Gastroesophageal sphincter (tissue), 4 donors: ENCODE results near the gene CTAG1A. TPM values are rescaled to one million over a fixed set of nuclear protein-coding genes. Genes with fewer than 3 reads are reported as not detected.

Experiments used
- ATAC-seq: fragments of 150-250 bp; one replicate; pipeline ENCODE4 v1.9.1; 2016; ENCODE audit warnings: mild to moderate bottlenecking, moderate library complexity
- H3K27ac ChIP-seq, 4 donors: fragments of 200-600 bp; sonication (generic) in 3 of 4; 1 replicate in 3 of 4; 2 replicates in 1 of 4; pipeline ENCODE4 v1.5.1; 2016 to 2019
- H3K27me3 ChIP-seq: fragments of 200-600 bp; sonication (generic); one replicate; pipeline ENCODE4 v1.5.1; 2019
- H3K36me3 ChIP-seq, 2 donors: fragments of 200-600 bp; sonication (generic); one replicate each; pipeline ENCODE4 v1.5.1; 2019; ENCODE audit warnings: control low read depth in 1 of 2
- H3K4me1 ChIP-seq, 3 donors: fragments of 200-600 bp; sonication (generic); 1 replicate in 2 of 3; 2 replicates in 1 of 3; pipeline ENCODE4 v1.5.1; 2016 to 2019; ENCODE audit warnings: control low read depth in 2 of 3
- H3K4me3 ChIP-seq, 2 donors: fragments of 200-600 bp; sonication (generic); one replicate each; pipeline ENCODE4 v1.5.1; 2019; ENCODE audit warnings: mild to moderate bottlenecking in 1 of 2, moderate library complexity in 1 of 2
- H3K9me3 ChIP-seq, 3 donors: fragments of 200-600 bp; sonication (generic); one replicate each; pipeline ENCODE4 v1.5.1; 2017 to 2019; ENCODE audit warnings: control low read depth in 2 of 3
- CTCF ChIP-seq, 4 experiments: fragments of 200-600 bp in 2 of 4; fragments of 450-650 bp in 2 of 4; sonication (generic) in 1 of 4; IDR thresholded peaks; one replicate each; pipeline ENCODE4 v1.5.1; 2017 to 2019; ENCODE audit warnings: antibody characterized with exemption in 4 of 4, mild to moderate bottlenecking in 2 of 4, moderate library complexity in 2 of 4
- EP300 ChIP-seq: sonication (generic); formaldehyde crosslinking; IDR thresholded peaks from one replicate; pipeline ENCODE4 v1.6.1; 2017; ENCODE audit warnings: antibody characterized with exemption, mild to moderate bottlenecking
- POLR2A ChIP-seq, 2 donors: fragments of 450-650 bp; IDR thresholded peaks; one replicate each; pipeline ENCODE4 v1.6.1; 2017; ENCODE audit warnings: antibody characterized with exemption in 2 of 2, mild to moderate bottlenecking in 2 of 2, moderate library complexity in 1 of 2
- POLR2AphosphoS5 ChIP-seq: sonication (generic); formaldehyde crosslinking; IDR thresholded peaks from one replicate; pipeline ENCODE4 v1.6.1; 2017; ENCODE audit warnings: antibody characterized with exemption
- WGBS, 2 donors: methylation state at CpG; one replicate each; pipeline ENCODE4 v1.1.5; 2018; ENCODE audit warnings: low coverage in 1 of 2; 5-methylcytosine and 5-hydroxymethylcytosine counted together
- total RNA-seq, 4 donors: library from RNA; depleted of rRNA; stranded (reverse); fragments of >200 nt; gene quantifications; one replicate each; pipeline ENCODE4 v1.1.0, GENCODE V29; 2016

The CTAG1A gene
- total RNA-seq, 4 donors from 2014 or later: not detected

DNA sequence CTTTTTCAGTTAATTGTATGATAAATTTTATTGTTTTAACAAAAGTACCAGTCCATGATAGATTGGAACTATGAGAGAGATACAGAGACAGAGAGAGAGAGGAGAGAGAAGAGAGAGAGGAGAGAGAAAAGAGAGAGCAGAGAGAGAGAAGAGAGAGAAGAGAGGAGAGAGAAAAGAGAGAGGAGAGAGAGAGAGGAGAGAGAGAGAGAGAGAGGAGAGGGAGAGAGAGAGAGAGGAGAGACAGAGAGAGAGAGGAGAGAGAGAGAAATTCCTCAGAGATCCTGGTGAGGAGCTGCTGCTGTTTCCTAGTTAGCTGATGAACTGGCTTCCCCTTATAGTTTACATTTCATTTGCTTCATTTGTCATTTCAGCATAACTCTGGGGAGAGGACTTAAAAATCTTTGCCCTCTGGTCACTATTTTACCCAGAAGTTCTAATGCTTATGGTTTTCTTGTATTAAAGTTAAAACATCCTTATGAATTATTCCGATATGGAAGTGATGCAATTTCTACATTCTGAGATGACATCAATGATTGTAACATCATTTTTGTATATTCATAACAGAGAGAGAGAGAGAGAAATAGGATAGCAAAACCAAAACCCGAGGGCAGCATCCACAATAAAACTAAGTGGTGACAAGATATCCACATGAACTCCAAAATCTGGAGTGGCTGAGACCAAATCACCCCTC, 10.8 kb downstream of the CTAG1A start:
- no peaks in the 10 kb centered on the region for H3K27me3 ChIP-seq
- H3K4me1 ChIP-seq: no peaks in the 10 kb centered on the region
- H3K36me3 ChIP-seq: no peaks in the 10 kb centered on the region
- no peaks in the 10 kb centered on the region for H3K9me3 ChIP-seq
- no peak for TF ChIP-seq POLR2AphosphoS5
- no peak for TF ChIP-seq POLR2A (IDR thresholded peaks at IDR 0.05)
- no peak overlapping the region for H3K27ac ChIP-seq
- no peak overlapping the region for H3K4me3 ChIP-seq
- no peak for ATAC-seq
- 67% methylated on average over 2 of the region's 2 CpGs; no CpG with 5 or more reads in 1 of the 2 donors for WGBS, 2 donors

- no CpG with 5 or more reads among the region's 3 CpGs for WGBS, 2 donors
- TF ChIP-seq CTCF (IDR thresholded peaks at IDR 0.05) (no peak), POLR2AphosphoS5 (no peak), EP300 (no peak), POLR2A (IDR thresholded peaks at IDR 0.05) (no peak)
- H3K9me3 ChIP-seq: no peaks in the 10 kb centered on the region
- H3K4me1 ChIP-seq: no peaks in the 10 kb centered on the region
- no peak overlapping the region for H3K27ac ChIP-seq
- no peaks in the 10 kb centered on the region for H3K36me3 ChIP-seq
- no peaks in the 10 kb centered on the region for H3K27me3 ChIP-seq
- no peak for ATAC-seq
- no peak overlapping the region for H3K4me3 ChIP-seq
Measured at GRCh38 chrX:154596290-154596929, 11.5 kb downstream of the CTAG1A start.

DNA sequence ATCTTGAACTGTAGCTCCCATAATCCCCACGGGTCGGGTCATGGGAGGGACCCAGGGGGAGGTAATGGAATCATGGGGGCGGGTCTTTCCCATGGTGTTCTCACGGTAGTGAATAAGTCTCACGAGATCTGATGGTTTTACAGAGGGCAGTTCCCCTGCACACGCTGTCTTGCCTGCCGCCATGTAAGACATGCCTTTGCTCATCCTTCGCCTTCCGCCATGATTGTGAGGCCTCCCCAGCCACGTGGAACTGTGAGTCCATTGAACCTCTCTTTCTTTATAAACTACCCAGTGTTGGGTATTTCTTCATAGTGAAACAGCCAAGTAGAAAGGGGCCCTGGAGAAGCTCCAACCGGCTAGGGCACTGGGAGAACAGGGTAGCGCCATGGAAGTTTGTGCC, 12.3 kb downstream of the CTAG1A start:
- H3K9me3 ChIP-seq: no peaks in the 10 kb centered on the region
- no peaks in the 10 kb centered on the region for H3K4me1 ChIP-seq
- no peak overlapping the region for H3K4me3 ChIP-seq
- H3K36me3 ChIP-seq: no peaks in the 10 kb centered on the region
- H3K27ac ChIP-seq: no peak overlapping the region
- H3K27me3 ChIP-seq: no peaks in the 10 kb centered on the region
- 80% methylated on average over 1 to 9 of the region's 12 CpGs for WGBS, 2 donors
- no peak for TF ChIP-seq POLR2AphosphoS5
- no peak for TF ChIP-seq CTCF (IDR thresholded peaks at IDR 0.05)
- no peak for TF ChIP-seq POLR2A (IDR thresholded peaks at IDR 0.05)
- TF ChIP-seq EP300: no peak
- no peak for ATAC-seq

DNA sequence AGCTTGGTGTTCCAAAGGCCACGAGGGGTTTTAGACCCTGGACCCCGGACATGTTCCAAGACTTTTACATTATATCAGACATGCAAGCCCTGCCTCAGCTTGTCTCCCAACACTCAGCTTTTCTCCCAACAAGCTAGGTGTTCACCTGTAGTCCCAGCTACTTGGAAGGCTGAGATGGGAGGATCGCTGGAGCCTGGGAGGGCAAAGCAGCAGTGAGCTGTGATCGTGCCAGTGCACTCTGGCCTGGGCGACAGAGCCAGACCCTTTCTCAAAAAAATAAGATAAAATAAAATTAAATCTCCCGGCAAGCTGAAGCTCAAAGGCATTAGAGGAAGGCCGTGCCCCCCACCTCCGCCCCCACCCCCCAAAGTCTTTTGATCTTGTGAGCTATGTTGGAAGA, 13.7 kb downstream of the CTAG1A start:
- Histone ChIP-seq H3K9me3 (no peaks in the 10 kb centered on the region), H3K4me1 (peaks cover 0 to 3% (median 0%) of the 10 kb centered on the region in 3 donors), H3K27ac (no peak overlapping the region), H3K27me3 (no peaks in the 10 kb centered on the region), H3K4me3 (no peak overlapping the region), H3K36me3 (no peaks in the 10 kb centered on the region)
- 70% methylated on average over 3 of the region's 8 CpGs; no CpG with 5 or more reads in 1 of the 2 donors for WGBS, 2 donors
- TF ChIP-seq POLR2AphosphoS5 (no peak), EP300 (no peak), POLR2A (IDR thresholded peaks at IDR 0.05) (no peak), CTCF (IDR thresholded peaks at IDR 0.05) (no peak)
- no peak for ATAC-seq

DNA sequence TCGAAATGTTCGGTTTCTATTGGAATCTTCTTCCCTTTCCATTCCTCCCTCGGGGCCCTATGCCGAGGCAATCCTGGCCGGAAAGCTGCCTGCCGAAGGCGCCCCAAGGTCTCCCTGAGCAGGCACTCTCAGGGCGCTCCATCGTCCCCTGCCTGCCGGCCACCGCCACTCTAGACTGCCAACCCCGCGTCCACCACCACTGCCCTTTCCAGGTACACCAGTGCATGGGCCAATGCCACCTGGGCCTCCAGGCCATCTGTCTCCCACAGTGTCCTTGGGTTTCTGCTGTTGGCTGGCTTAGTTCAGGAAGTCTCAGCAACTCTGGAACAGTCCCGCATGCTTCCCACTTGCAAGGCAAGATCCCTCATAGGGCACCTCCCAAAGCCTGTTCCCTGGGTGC, 14.6 kb downstream of the CTAG1A start:
- Histone ChIP-seq H3K27ac (no peak overlapping the region), H3K4me3 (no peak overlapping the region), H3K36me3 (no peaks in the 10 kb centered on the region), H3K9me3 (no peaks in the 10 kb centered on the region), H3K4me1 (peaks cover 0 to 10% (median 0%) of the 10 kb centered on the region in 3 donors), H3K27me3 (no peaks in the 10 kb centered on the region)
- TF ChIP-seq EP300: no peak
- no peak for TF ChIP-seq POLR2AphosphoS5
- no peak for TF ChIP-seq POLR2A (IDR thresholded peaks at IDR 0.05)
- TF ChIP-seq CTCF (IDR thresholded peaks at IDR 0.05): no peak
- ATAC-seq: no peak
- 100% methylated on average over 1 of the region's 14 CpGs; no CpG with 5 or more reads in 1 of the 2 donors for WGBS, 2 donors
